ENCODE results near the gene GPS1.

The GPS1 gene

GRCh38 chr17:82046903-82047302 is 4.8 kb upstream of the GPS1 start:
- TF ChIP-seq POLR2AphosphoS5 (IDR thresholded peaks at IDR 0.05; ENCODE audit: low read depth, low read length) (no peak), REST (IDR thresholded peaks at IDR 0.05; ENCODE audit: insufficient read depth in 1 of 2, low read depth in 2 of 2, low read length in 2 of 2) (no peak), TAF1 (IDR thresholded peaks at IDR 0.05; ENCODE audit: borderline replicate concordance, insufficient read depth, low read length) (no peak), FOXP2 (optimal IDR thresholded peaks at IDR 0.05; ENCODE audit: borderline replicate concordance, extremely low read depth, extremely low read length, insufficient read depth) (no peak), SIN3A (IDR thresholded peaks at IDR 0.05; ENCODE audit: borderline replicate concordance, insufficient read depth, low read length) (no peak)

- no peak for TF ChIP-seq POLR2AphosphoS5 (IDR thresholded peaks at IDR 0.05; ENCODE audit: low read depth, low read length)
- no peak for TF ChIP-seq REST (IDR thresholded peaks at IDR 0.05; ENCODE audit: insufficient read depth in 1 of 2, low read depth in 2 of 2, low read length in 2 of 2)
- no peak for TF ChIP-seq FOXP2 (optimal IDR thresholded peaks at IDR 0.05; ENCODE audit: borderline replicate concordance, extremely low read depth, extremely low read length, insufficient read depth)
- no peak for TF ChIP-seq TAF1 (IDR thresholded peaks at IDR 0.05; ENCODE audit: borderline replicate concordance, insufficient read depth, low read length)
- TF ChIP-seq SIN3A (IDR thresholded peaks at IDR 0.05; ENCODE audit: borderline replicate concordance, insufficient read depth, low read length): no peak
Observed at GRCh38 chr17:82047379-82047778, 4.3 kb upstream of the GPS1 start.

- TF ChIP-seq FOXP2 (optimal IDR thresholded peaks at IDR 0.05; ENCODE audit: borderline replicate concordance, extremely low read depth, extremely low read length, insufficient read depth) (no peak), REST (IDR thresholded peaks at IDR 0.05; ENCODE audit: insufficient read depth in 1 of 2, low read depth in 2 of 2, low read length in 2 of 2) (no peak), TAF1 (IDR thresholded peaks at IDR 0.05; ENCODE audit: borderline replicate concordance, insufficient read depth, low read length) (no peak), SIN3A (IDR thresholded peaks at IDR 0.05; ENCODE audit: borderline replicate concordance, insufficient read depth, low read length) (no peak), POLR2AphosphoS5 (IDR thresholded peaks at IDR 0.05; ENCODE audit: low read depth, low read length) (no peak)
Observed at GRCh38 chr17:82047914-82048570, 3.7 kb upstream of the GPS1 start.

GRCh38 chr17:82048571-82048971 is 3.1 kb upstream of the GPS1 start:
- TF ChIP-seq SIN3A (IDR thresholded peaks at IDR 0.05; ENCODE audit: borderline replicate concordance, insufficient read depth, low read length) (no peak), POLR2AphosphoS5 (IDR thresholded peaks at IDR 0.05; ENCODE audit: low read depth, low read length) (no peak), REST (IDR thresholded peaks at IDR 0.05; ENCODE audit: insufficient read depth in 1 of 2, low read depth in 2 of 2, low read length in 2 of 2) (no peak), FOXP2 (optimal IDR thresholded peaks at IDR 0.05; ENCODE audit: borderline replicate concordance, extremely low read depth, extremely low read length, insufficient read depth) (no peak), TAF1 (IDR thresholded peaks at IDR 0.05; ENCODE audit: borderline replicate concordance, insufficient read depth, low read length) (no peak)
